Natural killer cell treated with Interleukin-12 subunit alpha and Interleukin-12 subunit beta and Interleukin-15 and Interleukin-18, amount 100 ng/mL, for 72 hours (primary cell): ENCODE data around the gene XAB2. TPM values are rescaled to one million over a fixed set of nuclear protein-coding genes. Genes with fewer than 3 reads are reported as not detected.
"Not testable (repeated sequence)": the region's sequence is repeated elsewhere in the genome, so short reads cannot be mapped to it uniquely, and the experiment has no call there.

Source experiments
- ATAC-seq, 2 donors: fragments of 150-1000 bp; cut with Tn5 transposase in 1 of 2; sonication (Bioruptor Pico), chemical (Tn5 transposase) in 1 of 2; 2 replicates each; pipeline ENCODE4 v1.10.0; 2021
- DNase-seq: peaks from one replicate; pipeline ENCODE4 v3.0.0; 2022; ENCODE audit warnings: low spot score
- H3K27ac Mint-ChIP-seq, 2 donors: 1 replicate in 1 of 2; 2 replicates in 1 of 2; pipeline ENCODE4 v1.8.0; 2022; ENCODE audit warnings: mixed read lengths in 2 of 2, mild to moderate bottlenecking in 1 of 2, moderate library complexity in 1 of 2
- H3K27me3 Mint-ChIP-seq, 2 donors: 1 replicate in 1 of 2; 2 replicates in 1 of 2; pipeline ENCODE4 v1.8.0; 2022; ENCODE audit warnings: mixed read lengths in 2 of 2
- H3K36me3 Mint-ChIP-seq: one replicate; pipeline ENCODE4 v1.8.0; 2022; ENCODE audit warnings: mixed read lengths
- H3K4me1 Mint-ChIP-seq, 2 donors: 1 replicate in 1 of 2; 2 replicates in 1 of 2; pipeline ENCODE4 v1.8.0; 2022; ENCODE audit warnings: low read depth in 2 of 2, mixed read lengths in 2 of 2, mild to moderate bottlenecking in 1 of 2
- H3K4me3 Mint-ChIP-seq: one replicate; pipeline ENCODE4 v1.8.0; 2022; ENCODE audit warnings: mixed read lengths
- H3K9me3 Mint-ChIP-seq: 2 replicates; pipeline ENCODE4 v1.8.0; 2022; ENCODE audit warnings: mixed read lengths
- total RNA-seq, 2 donors: library from RNA; stranded (reverse); gene quantifications; one replicate each; pipeline ENCODE4 v1.2.3, GENCODE V29; 2022

XAB2 gene
- total RNA-seq, 2 donors from 2014 or later, result 42.2 to 46.1 TPM

DNA sequence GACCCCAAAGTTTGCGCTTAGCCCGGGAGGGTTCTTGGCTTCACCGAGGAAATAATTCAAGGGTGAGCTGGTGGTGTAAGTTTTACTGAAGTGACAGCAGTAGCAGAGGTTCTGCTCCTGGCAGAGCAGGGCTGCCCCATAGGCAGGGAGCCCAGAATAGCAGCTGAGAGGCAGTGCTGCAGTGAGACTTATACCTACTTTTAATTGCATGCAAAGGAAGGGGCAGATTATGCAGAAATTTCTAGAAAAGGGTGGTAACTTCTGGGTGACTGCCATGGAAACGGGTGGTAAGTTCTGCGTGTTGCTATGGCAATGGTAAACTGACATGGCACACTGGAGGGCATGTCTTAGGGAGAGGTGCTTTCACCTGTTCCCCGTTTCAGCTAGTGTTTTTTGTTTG, 51.2 kb downstream of the XAB2 start:
- ATAC-seq (no peak), DNase-seq (no peak)
- Mint-ChIP-seq H3K27ac (no peak overlapping the region), H3K27me3 (peaks cover 14 to 24% of the 10 kb centered on the region in 2 donors), H3K4me1 (peaks cover 0 to 2% of the 10 kb centered on the region in 2 donors), H3K9me3 (no peaks in the 10 kb centered on the region), H3K36me3 (no peaks in the 10 kb centered on the region), H3K4me3 (no peak overlapping the region)

DNA sequence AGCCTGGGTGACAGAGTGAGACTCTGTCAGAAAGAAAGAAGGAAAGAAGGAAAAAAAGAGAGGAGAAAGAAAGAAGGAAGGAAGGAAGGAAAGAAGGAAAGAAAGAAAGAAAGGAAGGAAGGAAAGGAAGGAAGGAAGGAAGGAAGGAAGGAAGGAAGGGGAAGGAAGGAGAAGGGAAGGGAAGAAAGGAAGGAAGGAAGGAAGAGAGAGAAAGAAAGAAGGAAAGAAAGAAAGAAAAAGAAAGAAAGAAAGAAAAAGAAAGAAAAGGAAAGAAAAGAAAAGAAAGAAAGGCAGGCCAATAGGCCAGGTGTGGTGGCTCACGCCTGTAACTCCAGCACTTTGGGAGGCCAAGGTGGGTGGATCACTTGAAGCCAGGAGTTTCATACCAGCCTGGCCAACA, 51.9 kb downstream of the XAB2 start:
- not testable (repeated sequence) for ATAC-seq, H3K4me1 Mint-ChIP-seq, H3K27ac Mint-ChIP-seq, H3K9me3 Mint-ChIP-seq, H3K4me3 Mint-ChIP-seq, H3K36me3 Mint-ChIP-seq, DNase-seq
- H3K27me3 Mint-ChIP-seq, result peaks cover 11 to 19% of the 10 kb centered on the region in 2 donors

GRCh38 chr19:7575434-7576040, 53.8 kb downstream of the XAB2 start:
- Mint-ChIP-seq H3K4me3 (no peak overlapping the region), H3K4me1 (peaks cover 0 to 2% of the 10 kb centered on the region in 2 donors), H3K36me3 (no peaks in the 10 kb centered on the region), H3K27ac (no peak overlapping the region), H3K27me3 (peaks cover 11 to 17% of the 10 kb centered on the region in 2 donors), H3K9me3 (no peaks in the 10 kb centered on the region)
- ATAC-seq (no peak), DNase-seq (no peak)

DNA sequence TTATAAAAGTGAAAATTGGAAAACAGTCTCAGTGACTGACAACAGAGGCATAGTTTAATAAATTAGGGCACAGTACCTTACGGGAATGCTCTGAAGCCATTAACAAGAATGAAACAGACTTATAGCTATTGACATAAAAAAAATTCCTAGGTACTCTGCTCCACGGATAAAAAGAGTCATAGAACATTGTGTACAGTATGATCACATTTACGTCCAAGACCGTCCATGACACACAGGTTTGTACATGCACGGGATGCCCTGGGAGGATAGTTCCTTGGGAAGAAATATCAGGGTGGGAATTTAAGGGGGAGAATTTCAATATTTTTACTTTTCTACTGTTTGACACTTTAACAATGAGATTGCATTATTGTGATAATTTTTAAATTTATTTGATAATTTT, 58.6 kb downstream of the XAB2 start:
- Mint-ChIP-seq H3K27ac (no peak overlapping the region), H3K4me3 (no peak overlapping the region), H3K36me3 (no peaks in the 10 kb centered on the region), H3K27me3 (no peaks in the 10 kb centered on the region), H3K4me1 (peaks cover 0 to 2% of the 10 kb centered on the region in 2 donors), H3K9me3 (no peaks in the 10 kb centered on the region)
- no peak for DNase-seq
- no peak for ATAC-seq

Other genes starting within 250 kb of the XAB2 start
- gene PEX11G, start 140.5 kb downstream of the XAB2 start, total RNA-seq, result 1 to 10 TPM; 1.2 to 1.4 TPM
- gene ZNF358, start 113.4 kb downstream of the XAB2 start, total RNA-seq, result 10 to 100 TPM; 10.2 to 15.6 TPM
- gene MCOLN1, start 106.9 kb downstream of the XAB2 start, total RNA-seq, result 10 to 100 TPM; 26.0 to 41.2 TPM
- gene PNPLA6, start 93.8 kb downstream of the XAB2 start, total RNA-seq, result 100 to 1,000 TPM; 259 to 369 TPM
- 1 to 10 TPM in 1 of 2 donors, under 1 TPM in 1; 0.36 to 1.2 TPM for gene CAMSAP3, start 33.7 kb downstream of the XAB2 start, total RNA-seq
- 10 to 100 TPM; 75.9 to 95.7 TPM for gene PET100, start 248 bp upstream of the XAB2 start, total RNA-seq
- 1 to 10 TPM; 1.2 to 1.5 TPM for gene PCP2, start 4.2 kb upstream of the XAB2 start, total RNA-seq
- gene STXBP2, start 7.6 kb upstream of the XAB2 start, total RNA-seq, result 100 to 1,000 TPM; 233 to 247 TPM
- gene RETN, start 39.5 kb upstream of the XAB2 start, total RNA-seq, result not detected
- gene MCEMP1, start 47.5 kb upstream of the XAB2 start, total RNA-seq, result not detected
- gene TRAPPC5, start 51.3 kb upstream of the XAB2 start, total RNA-seq, result 10 to 100 TPM; 57.9 to 75.7 TPM
- under 1 TPM in 1 of 2 donors, not detected in 1; 0.78 TPM for gene FCER2, start 72.6 kb upstream of the XAB2 start, total RNA-seq
- gene CLEC4G, start 102.6 kb upstream of the XAB2 start, total RNA-seq, result not detected
- gene CD209, start 118.0 kb upstream of the XAB2 start, total RNA-seq, result not detected
- gene CLEC4M, start 133.7 kb upstream of the XAB2 start, total RNA-seq, result not detected
- gene EVI5L, start 200.7 kb upstream of the XAB2 start, total RNA-seq, result 10 to 100 TPM in 1 of 2 donors, 1 to 10 TPM in 1; 7.8 to 11.5 TPM
- not detected for gene PRR36, start 244.8 kb upstream of the XAB2 start, total RNA-seq